ENCODE results near the gene PTPRN2. TPM values are rescaled to one million over a fixed set of nuclear protein-coding genes. Genes with fewer than 3 reads are reported as not detected.

Gene PTPRN2
- total RNA-seq, 1 experiment from 2014 or later: 2.1 TPM

- Histone ChIP-seq H3K9ac (ENCODE audit: low read length) (no peak overlapping the region), H3K4me3 (replicated peaks in 1 of 2; ENCODE audit: low read depth in 1 of 2, low read length in 2 of 2) (no peak overlapping the region), H3K27ac (ENCODE audit: low read depth, low read length) (no peak overlapping the region), H2AFZ (ENCODE audit: low read depth, low read length, poor library complexity, severe bottlenecking) (no peak overlapping the region), H3K9me3 (ENCODE audit: control insufficient read depth in 1 of 2, insufficient read depth in 1 of 2, low read depth in 1 of 2, low read length in 2 of 2) (no peaks in the 10 kb centered on the region), H3K79me2 (ENCODE audit: insufficient read depth, low read length) (no peaks in the 10 kb centered on the region), H3K36me3 (ENCODE audit: control insufficient read depth in 1 of 2, insufficient read depth in 2 of 2, low read length in 2 of 2) (no peaks in the 10 kb centered on the region), H3K4me2 (ENCODE audit: low read length) (no peak overlapping the region), H3K9me2 (ENCODE audit: insufficient read depth) (no peaks in the 10 kb centered on the region), H3K4me1 (ENCODE audit: control insufficient read depth in 1 of 2, insufficient read depth in 2 of 2, low read length in 2 of 2) (no peaks in the 10 kb centered on the region), H3K27me3 (ENCODE audit: insufficient read depth, low read length) (no peaks in the 10 kb centered on the region), H4K20me1 (ENCODE audit: insufficient read depth) (no peaks in the 10 kb centered on the region)
- TF ChIP-seq MAX (IDR thresholded peaks at IDR 0.05): no peak
- no peak for TF ChIP-seq POLR2A (IDR thresholded peaks at IDR 0.05; ENCODE audit: borderline replicate concordance, extremely low read depth, insufficient read depth, insufficient read length)
- no peak for TF ChIP-seq SP1 (IDR thresholded peaks at IDR 0.05; ENCODE audit: low read depth)
- TF ChIP-seq CBX3 (IDR thresholded peaks at IDR 0.05; ENCODE audit: low read depth): no peak
- intact Hi-C loops (cut with micrococcal nuclease): no loop called here
- DNase-seq (ENCODE audit: low read depth, low spot score) (no peak), ATAC-seq (no peak)
- BruUV-seq (replicated peaks): no TSS peak
- CTCF ChIA-PET: no interaction called here
- RAD21 ChIA-PET (ENCODE audit: low non-redundant PET in 1 of 2, low total read pairs in 2 of 2, uncharacterized antibody in 2 of 2, unreplicated experiment in 2 of 2): no interaction called here
- POLR2A ChIA-PET: no interaction called here
Observed at GRCh38 chr7:157796846-157797245, 790.8 kb downstream of the PTPRN2 start.

GRCh38 chr7:157795643-157796042, 792.0 kb downstream of the PTPRN2 start:
- ChIA-PET RAD21 (ENCODE audit: low non-redundant PET in 1 of 2, low total read pairs in 2 of 2, uncharacterized antibody in 2 of 2, unreplicated experiment in 2 of 2) (no interaction called here), CTCF (no interaction called here), POLR2A (no interaction called here)
- Histone ChIP-seq H3K9me3 (ENCODE audit: control insufficient read depth in 1 of 2, insufficient read depth in 1 of 2, low read depth in 1 of 2, low read length in 2 of 2) (no peaks in the 10 kb centered on the region), H3K27ac (ENCODE audit: low read depth, low read length) (no peak overlapping the region), H3K9ac (ENCODE audit: low read length) (no peak overlapping the region), H3K9me2 (ENCODE audit: insufficient read depth) (no peaks in the 10 kb centered on the region), H4K20me1 (ENCODE audit: insufficient read depth) (no peaks in the 10 kb centered on the region), H3K4me3 (replicated peaks in 1 of 2; ENCODE audit: low read depth in 1 of 2, low read length in 2 of 2) (no peak overlapping the region), H3K4me1 (ENCODE audit: control insufficient read depth in 1 of 2, insufficient read depth in 2 of 2, low read length in 2 of 2) (no peaks in the 10 kb centered on the region), H2AFZ (ENCODE audit: low read depth, low read length, poor library complexity, severe bottlenecking) (no peak overlapping the region), H3K4me2 (ENCODE audit: low read length) (no peak overlapping the region), H3K27me3 (ENCODE audit: insufficient read depth, low read length) (no peaks in the 10 kb centered on the region), H3K79me2 (ENCODE audit: insufficient read depth, low read length) (no peaks in the 10 kb centered on the region), H3K36me3 (ENCODE audit: control insufficient read depth in 1 of 2, insufficient read depth in 2 of 2, low read length in 2 of 2) (no peaks in the 10 kb centered on the region)
- no TSS peak for BruUV-seq (replicated peaks)
- no peak for TF ChIP-seq JUND (IDR thresholded peaks at IDR 0.05)
- TF ChIP-seq, protein P1, sequence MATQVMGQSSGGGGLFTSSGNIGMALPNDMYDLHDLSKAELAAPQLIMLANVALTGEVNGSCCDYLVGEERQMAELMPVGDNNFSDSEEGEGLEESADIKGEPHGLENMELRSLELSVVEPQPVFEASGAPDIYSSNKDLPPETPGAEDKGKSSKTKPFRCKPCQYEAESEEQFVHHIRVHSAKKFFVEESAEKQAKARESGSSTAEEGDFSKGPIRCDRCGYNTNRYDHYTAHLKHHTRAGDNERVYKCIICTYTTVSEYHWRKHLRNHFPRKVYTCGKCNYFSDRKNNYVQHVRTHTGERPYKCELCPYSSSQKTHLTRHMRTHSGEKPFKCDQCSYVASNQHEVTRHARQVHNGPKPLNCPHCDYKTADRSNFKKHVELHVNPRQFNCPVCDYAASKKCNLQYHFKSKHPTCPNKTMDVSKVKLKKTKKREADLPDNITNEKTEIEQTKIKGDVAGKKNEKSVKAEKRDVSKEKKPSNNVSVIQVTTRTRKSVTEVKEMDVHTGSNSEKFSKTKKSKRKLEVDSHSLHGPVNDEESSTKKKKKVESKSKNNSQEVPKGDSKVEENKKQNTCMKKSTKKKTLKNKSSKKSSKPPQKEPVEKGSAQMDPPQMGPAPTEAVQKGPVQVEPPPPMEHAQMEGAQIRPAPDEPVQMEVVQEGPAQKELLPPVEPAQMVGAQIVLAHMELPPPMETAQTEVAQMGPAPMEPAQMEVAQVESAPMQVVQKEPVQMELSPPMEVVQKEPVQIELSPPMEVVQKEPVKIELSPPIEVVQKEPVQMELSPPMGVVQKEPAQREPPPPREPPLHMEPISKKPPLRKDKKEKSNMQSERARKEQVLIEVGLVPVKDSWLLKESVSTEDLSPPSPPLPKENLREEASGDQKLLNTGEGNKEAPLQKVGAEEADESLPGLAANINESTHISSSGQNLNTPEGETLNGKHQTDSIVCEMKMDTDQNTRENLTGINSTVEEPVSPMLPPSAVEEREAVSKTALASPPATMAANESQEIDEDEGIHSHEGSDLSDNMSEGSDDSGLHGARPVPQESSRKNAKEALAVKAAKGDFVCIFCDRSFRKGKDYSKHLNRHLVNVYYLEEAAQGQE (IDR thresholded peaks at IDR 0.05; ENCODE audit: low read depth): no peak
- TF ChIP-seq EGR1 (IDR thresholded peaks at IDR 0.05; ENCODE audit: low read depth): no peak
- TF ChIP-seq POLR2A (IDR thresholded peaks at IDR 0.05; ENCODE audit: borderline replicate concordance, extremely low read depth, insufficient read depth, insufficient read length): no peak
- no peak for TF ChIP-seq ZNF274 (IDR thresholded peaks at IDR 0.05; ENCODE audit: low read depth, low read length)
- TF ChIP-seq CTCF (IDR thresholded peaks at IDR 0.05 in 2 of 3, conservative IDR thresholded peaks at IDR 0.05 in 1 of 3; ENCODE audit: borderline replicate concordance in 1 of 3, insufficient read depth in 1 of 3, low read depth in 2 of 3, low read length in 2 of 3): no peak
- TF ChIP-seq CEBPB (IDR thresholded peaks at IDR 0.05; ENCODE audit: low read depth): no peak
- no peak for TF ChIP-seq CBX3 (IDR thresholded peaks at IDR 0.05; ENCODE audit: low read depth)
- TF ChIP-seq TCF7L2 (IDR thresholded peaks at IDR 0.05; ENCODE audit: borderline replicate concordance, extremely low read depth, insufficient read depth, insufficient read length): no peak
- no peak for TF ChIP-seq SP1 (IDR thresholded peaks at IDR 0.05; ENCODE audit: low read depth)
- TF ChIP-seq ZFX (IDR thresholded peaks at IDR 0.05): no peak
- TF ChIP-seq POLR2AphosphoS5 (IDR thresholded peaks at IDR 0.05; ENCODE audit: low read depth, low read length): no peak
- no peak for TF ChIP-seq EZH2 (IDR thresholded peaks at IDR 0.05)
- TF ChIP-seq YY1 (IDR thresholded peaks at IDR 0.05; ENCODE audit: extremely low read depth, insufficient replicate concordance, low read depth, low read length): no peak
- ATAC-seq (no peak), DNase-seq (ENCODE audit: low read depth, low spot score) (no peak)
- intact Hi-C loops (cut with micrococcal nuclease): no loop called here
